ENCODE data around the gene GPRC5A. TPM values are rescaled to one million over a fixed set of nuclear protein-coding genes. Genes with fewer than 3 reads are reported as not detected.

Gene GPRC5A
- total and polyA plus RNA-seq, 7 donors = 2.1 to 75.5 (median 11.4) TPM

GRCh38 chr12:12908711-12909110, 17.3 kb downstream of the GPRC5A start:
- H3K4me1 ChIP-seq = peaks cover 0 to 6% (median 3%) of the 10 kb centered on the region in 4 donors
- DNase-seq = no peak
- H3K9me3 ChIP-seq = no peaks in the 10 kb centered on the region
- WGBS, 2 donors = 93 to 96% methylated on average over 12 of the region's 12 CpGs
- no peak overlapping the region for H3K27ac ChIP-seq
- TF ChIP-seq, protein P1, sequence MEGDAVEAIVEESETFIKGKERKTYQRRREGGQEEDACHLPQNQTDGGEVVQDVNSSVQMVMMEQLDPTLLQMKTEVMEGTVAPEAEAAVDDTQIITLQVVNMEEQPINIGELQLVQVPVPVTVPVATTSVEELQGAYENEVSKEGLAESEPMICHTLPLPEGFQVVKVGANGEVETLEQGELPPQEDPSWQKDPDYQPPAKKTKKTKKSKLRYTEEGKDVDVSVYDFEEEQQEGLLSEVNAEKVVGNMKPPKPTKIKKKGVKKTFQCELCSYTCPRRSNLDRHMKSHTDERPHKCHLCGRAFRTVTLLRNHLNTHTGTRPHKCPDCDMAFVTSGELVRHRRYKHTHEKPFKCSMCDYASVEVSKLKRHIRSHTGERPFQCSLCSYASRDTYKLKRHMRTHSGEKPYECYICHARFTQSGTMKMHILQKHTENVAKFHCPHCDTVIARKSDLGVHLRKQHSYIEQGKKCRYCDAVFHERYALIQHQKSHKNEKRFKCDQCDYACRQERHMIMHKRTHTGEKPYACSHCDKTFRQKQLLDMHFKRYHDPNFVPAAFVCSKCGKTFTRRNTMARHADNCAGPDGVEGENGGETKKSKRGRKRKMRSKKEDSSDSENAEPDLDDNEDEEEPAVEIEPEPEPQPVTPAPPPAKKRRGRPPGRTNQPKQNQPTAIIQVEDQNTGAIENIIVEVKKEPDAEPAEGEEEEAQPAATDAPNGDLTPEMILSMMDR (IDR thresholded peaks at IDR 0.05) = no peak
- TF ChIP-seq POLR2A (IDR thresholded peaks at IDR 0.05) (no peak), EP300 (IDR thresholded peaks at IDR 0.05) (no peak), POLR2AphosphoS5 (IDR thresholded peaks at IDR 0.05) (no peak)
- H3K36me3 ChIP-seq = no peaks in the 10 kb centered on the region
- intact Hi-C loops (cut with DNase I) = no loop called here
- no peak overlapping the region for H3K4me3 ChIP-seq
- H3K27me3 ChIP-seq = no peaks in the 10 kb centered on the region

GRCh38 chr12:12909228-12909994, 18.0 kb downstream of the GPRC5A start:
- H3K27ac ChIP-seq = no peak overlapping the region

GRCh38 chr12:12909995-12910420, 18.6 kb downstream of the GPRC5A start:
- no peaks in the 10 kb centered on the region for H3K36me3 ChIP-seq
- WGBS, 2 donors = 18 to 43% methylated on average over 4 of the region's 4 CpGs
- H3K4me3 ChIP-seq = no peak overlapping the region
- H3K27me3 ChIP-seq = no peaks in the 10 kb centered on the region
- TF ChIP-seq EP300 (IDR thresholded peaks at IDR 0.05) = no peak
- no peak for TF ChIP-seq POLR2A (IDR thresholded peaks at IDR 0.05)
- no peak for TF ChIP-seq POLR2AphosphoS5 (IDR thresholded peaks at IDR 0.05)
- TF ChIP-seq, protein P1 (IDR thresholded peaks at IDR 0.05) = no peak
- intact Hi-C loops (cut with DNase I) = no loop called here
- peaks cover 0 to 6% (median 3%) of the 10 kb centered on the region in 4 donors for H3K4me1 ChIP-seq
- no peak for DNase-seq
- no peaks in the 10 kb centered on the region for H3K9me3 ChIP-seq
- H3K27ac ChIP-seq = no peak overlapping the region

More at GRCh38 chr12:12909228-12909994, 18.0 kb downstream of the GPRC5A start:
- Histone ChIP-seq H3K36me3 (no peaks in the 10 kb centered on the region), H3K9me3 (no peaks in the 10 kb centered on the region), H3K4me3 (no peak overlapping the region), H3K4me1 (peaks cover 0 to 6% (median 3%) of the 10 kb centered on the region in 4 donors), H3K27me3 (no peaks in the 10 kb centered on the region)
- no peak for DNase-seq
- intact Hi-C loops (cut with DNase I) = no loop called here
- TF ChIP-seq POLR2A (IDR thresholded peaks at IDR 0.05) = no peak
- no peak for TF ChIP-seq EP300 (IDR thresholded peaks at IDR 0.05)
- TF ChIP-seq, protein P1 (IDR thresholded peaks at IDR 0.05) = no peak
- no peak for TF ChIP-seq POLR2AphosphoS5 (IDR thresholded peaks at IDR 0.05)
- 35 to 55% methylated on average over 4 of the region's 4 CpGs for WGBS, 2 donors

GRCh38 chr12:12912711-12913110, 21.3 kb downstream of the GPRC5A start:
- intact Hi-C loops (cut with DNase I) = no loop called here
- Histone ChIP-seq H3K36me3 (no peaks in the 10 kb centered on the region), H3K27me3 (no peaks in the 10 kb centered on the region), H3K4me1 (peaks cover 0 to 6% (median 4%) of the 10 kb centered on the region in 4 donors), H3K4me3 (no peak overlapping the region), H3K9me3 (no peaks in the 10 kb centered on the region), H3K27ac (no peak overlapping the region)
- WGBS, 2 donors = 92 to 94% methylated on average over 5 of the region's 5 CpGs
- TF ChIP-seq POLR2AphosphoS5 (IDR thresholded peaks at IDR 0.05) (no peak), POLR2A (IDR thresholded peaks at IDR 0.05) (no peak), EP300 (IDR thresholded peaks at IDR 0.05) (no peak)
- TF ChIP-seq, protein P1 (IDR thresholded peaks at IDR 0.05) = no peak
- DNase-seq = no peak

Measured in sigmoid colon (tissue), 7 donors.